GM19043 (cell line): ENCODE results near the gene SLC7A5.
"Not testable (repeated sequence)": the region's sequence is repeated elsewhere in the genome, so short reads cannot be mapped to it uniquely, and the experiment has no call there.

ENCODE experiments used
- ATAC-seq: cut with Tn5 transposase; IDR thresholded peaks from one replicate; pipeline ENCODE4 v1.9.1; 2021; ENCODE audit warnings: low read depth; ENCODE audit not compliant: unreplicated experiment

Gene SLC7A5

GRCh38 chr16:87803385-87803784 is 65.9 kb downstream of the SLC7A5 start:
- ATAC-seq = no peak

- no peak for ATAC-seq
Observed at GRCh38 chr16:87802670-87803069, 66.6 kb downstream of the SLC7A5 start.

GRCh38 chr16:87801679-87802259 is 67.5 kb downstream of the SLC7A5 start:
- no peak for ATAC-seq

- ATAC-seq = no peak
Observed at GRCh38 chr16:87800497-87800896, 68.8 kb downstream of the SLC7A5 start.

- ATAC-seq = no peak
Observed at GRCh38 chr16:87795336-87795735, 74.0 kb downstream of the SLC7A5 start.

GRCh38 chr16:87794485-87795078 is 74.7 kb downstream of the SLC7A5 start:
- no peak for ATAC-seq

GRCh38 chr16:87792205-87792565 is 77.1 kb downstream of the SLC7A5 start:
- ATAC-seq = no peak

GRCh38 chr16:87791295-87792204 is 77.8 kb downstream of the SLC7A5 start:
- ATAC-seq = no peak

- no peak for ATAC-seq
Observed at GRCh38 chr16:87790292-87791100, 78.8 kb downstream of the SLC7A5 start.

GRCh38 chr16:87789437-87790291 is 79.6 kb downstream of the SLC7A5 start:
- no peak for ATAC-seq

GRCh38 chr16:87788730-87789436 is 80.4 kb downstream of the SLC7A5 start:
- ATAC-seq = not testable (repeated sequence)

- not testable (repeated sequence) for ATAC-seq
Observed at GRCh38 chr16:87787451-87788091, 81.7 kb downstream of the SLC7A5 start.

GRCh38 chr16:87784812-87785211 is 84.5 kb downstream of the SLC7A5 start:
- no peak for ATAC-seq

GRCh38 chr16:87782033-87782432 is 87.3 kb downstream of the SLC7A5 start:
- ATAC-seq = no peak

- ATAC-seq = no peak
Observed at GRCh38 chr16:87780385-87780989, 88.8 kb downstream of the SLC7A5 start.
